Measurements from ENCODE around the gene CDK5RAP1. TPM values are rescaled to one million over a fixed set of nuclear protein-coding genes. Genes with fewer than 3 reads are reported as not detected.

CDK5RAP1 gene
- total RNA-seq, 2 experiments from 2014 or later: 32.1 to 49.4 TPM

DNA sequence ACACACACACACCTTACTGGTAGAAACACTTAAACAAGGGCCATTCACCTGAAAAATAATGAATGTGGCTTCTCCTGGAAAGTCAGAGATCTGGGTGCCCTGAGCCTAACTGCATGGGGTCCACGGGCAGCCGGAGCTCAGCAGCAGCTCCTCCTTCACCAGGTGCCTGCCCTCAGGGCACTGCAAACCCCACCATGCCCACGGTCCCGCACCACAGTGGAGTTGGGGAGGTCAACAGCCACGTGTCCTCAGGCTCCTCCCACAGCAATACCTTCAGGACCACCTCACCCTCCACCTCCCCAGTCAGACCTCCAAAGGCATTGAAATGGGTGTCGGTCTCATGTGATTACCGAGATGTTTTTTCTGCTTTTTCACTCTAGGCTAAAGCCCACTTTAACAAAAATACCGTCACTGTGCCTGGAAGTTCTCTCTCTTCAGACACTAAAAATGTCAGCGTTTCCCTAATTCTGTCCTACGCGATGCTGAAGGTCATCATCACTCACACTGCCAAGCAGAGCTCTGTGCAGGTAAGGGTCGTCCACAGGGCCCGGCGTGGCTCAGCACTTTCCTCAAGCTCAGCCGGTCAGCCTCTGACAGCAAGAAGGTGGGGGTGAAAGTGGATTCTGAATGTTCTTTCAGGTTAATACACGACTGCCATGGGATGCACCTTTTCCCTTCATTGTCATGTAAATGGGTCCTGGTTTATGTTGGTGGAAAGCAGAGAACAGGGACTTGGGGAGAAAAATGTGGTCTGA lies 48.9 kb downstream of the CDK5RAP1 start:
- CTCF ChIA-PET (ENCODE audit: unreplicated experiment): no interaction called here

DNA sequence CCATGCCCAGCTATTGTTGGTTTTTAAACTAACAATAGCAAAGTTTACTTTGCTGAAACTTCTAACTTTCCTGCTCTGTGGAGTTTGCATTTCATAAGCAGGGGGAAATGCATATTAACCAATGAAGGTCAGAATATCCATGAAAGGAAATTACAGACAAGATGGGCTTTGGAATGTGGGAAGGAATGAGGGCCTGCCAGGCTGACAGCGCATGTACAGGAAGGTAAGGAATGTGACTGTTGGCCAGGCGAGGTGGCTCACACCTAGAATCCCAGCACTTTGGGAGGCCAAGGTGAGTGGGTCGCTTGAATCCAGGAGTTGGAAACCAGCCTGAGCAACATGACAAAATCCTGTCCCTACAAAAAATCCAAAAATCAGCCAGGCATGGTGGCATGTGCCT lies 49.6 kb downstream of the CDK5RAP1 start:
- POLR2A ChIA-PET: no interaction called here
- BruUV-seq (replicated peaks): no TSS peak
- no peaks in the 10 kb centered on the region for H3K9me2 ChIP-seq (ENCODE audit: insufficient read depth, low read length)
- no peak overlapping the region for H3K4me2 ChIP-seq (ENCODE audit: low read length)
- peaks cover 4% of the 10 kb centered on the region; the same call in 1 of the 2 replicates for H3K36me3 ChIP-seq (ENCODE audit: insufficient read depth, low read length)
- intact Hi-C loops (cut with micrococcal nuclease; ENCODE audit: unreplicated experiment): no loop called here
- no peaks in the 10 kb centered on the region for H3K79me2 ChIP-seq (ENCODE audit: insufficient read depth, low read depth, low read length)
- H3K27ac ChIP-seq (ENCODE audit: low read depth, low read length, poor library complexity, severe bottlenecking): no peak overlapping the region
- H2AFZ ChIP-seq (ENCODE audit: low read length): no peak overlapping the region
- no peaks in the 10 kb centered on the region for H3K9me3 ChIP-seq (ENCODE audit: low read length)
- no peak overlapping the region for H3K4me3 ChIP-seq (ENCODE audit: low read depth, low read length, poor library complexity, severe bottlenecking)
- TF ChIP-seq, protein P1, sequence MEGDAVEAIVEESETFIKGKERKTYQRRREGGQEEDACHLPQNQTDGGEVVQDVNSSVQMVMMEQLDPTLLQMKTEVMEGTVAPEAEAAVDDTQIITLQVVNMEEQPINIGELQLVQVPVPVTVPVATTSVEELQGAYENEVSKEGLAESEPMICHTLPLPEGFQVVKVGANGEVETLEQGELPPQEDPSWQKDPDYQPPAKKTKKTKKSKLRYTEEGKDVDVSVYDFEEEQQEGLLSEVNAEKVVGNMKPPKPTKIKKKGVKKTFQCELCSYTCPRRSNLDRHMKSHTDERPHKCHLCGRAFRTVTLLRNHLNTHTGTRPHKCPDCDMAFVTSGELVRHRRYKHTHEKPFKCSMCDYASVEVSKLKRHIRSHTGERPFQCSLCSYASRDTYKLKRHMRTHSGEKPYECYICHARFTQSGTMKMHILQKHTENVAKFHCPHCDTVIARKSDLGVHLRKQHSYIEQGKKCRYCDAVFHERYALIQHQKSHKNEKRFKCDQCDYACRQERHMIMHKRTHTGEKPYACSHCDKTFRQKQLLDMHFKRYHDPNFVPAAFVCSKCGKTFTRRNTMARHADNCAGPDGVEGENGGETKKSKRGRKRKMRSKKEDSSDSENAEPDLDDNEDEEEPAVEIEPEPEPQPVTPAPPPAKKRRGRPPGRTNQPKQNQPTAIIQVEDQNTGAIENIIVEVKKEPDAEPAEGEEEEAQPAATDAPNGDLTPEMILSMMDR (conservative IDR thresholded peaks at IDR 0.05; ENCODE audit: low read length): no peak
- TF ChIP-seq EZH2phosphoT487 (IDR thresholded peaks at IDR 0.05; ENCODE audit: borderline replicate concordance, low read depth, low read length): no peak
- no peaks in the 10 kb centered on the region for H3K4me1 ChIP-seq (ENCODE audit: insufficient read depth, low read length, poor library complexity, severe bottlenecking)
- CTCF ChIA-PET (ENCODE audit: unreplicated experiment): no interaction called here
- no peaks in the 10 kb centered on the region for H4K20me1 ChIP-seq (ENCODE audit: insufficient read depth, low read length)
- DNase-seq (ENCODE audit: low spot score): no peak

More for the DNA sequence above, 48.9 kb downstream of the CDK5RAP1 start:
- Histone ChIP-seq H3K4me3 (ENCODE audit: low read depth, low read length, poor library complexity, severe bottlenecking) (no peak overlapping the region), H2AFZ (ENCODE audit: low read length) (no peak overlapping the region), H4K20me1 (ENCODE audit: insufficient read depth, low read length) (no peaks in the 10 kb centered on the region), H3K36me3 (ENCODE audit: insufficient read depth, low read length) (peaks cover 9% of the 10 kb centered on the region; the same call in 1 of the 2 replicates), H3K9me3 (ENCODE audit: low read length) (no peaks in the 10 kb centered on the region), H3K4me1 (ENCODE audit: insufficient read depth, low read length, poor library complexity, severe bottlenecking) (no peaks in the 10 kb centered on the region), H3K4me2 (ENCODE audit: low read length) (no peak overlapping the region), H3K9me2 (ENCODE audit: insufficient read depth, low read length) (no peaks in the 10 kb centered on the region), H3K27ac (ENCODE audit: low read depth, low read length, poor library complexity, severe bottlenecking) (no peak overlapping the region), H3K79me2 (ENCODE audit: insufficient read depth, low read depth, low read length) (no peaks in the 10 kb centered on the region)
- no peak for DNase-seq (ENCODE audit: low spot score)
- POLR2A ChIA-PET: no interaction called here
- intact Hi-C loops (cut with micrococcal nuclease; ENCODE audit: unreplicated experiment): no loop called here
- no peak for TF ChIP-seq EZH2phosphoT487 (IDR thresholded peaks at IDR 0.05; ENCODE audit: borderline replicate concordance, low read depth, low read length)
- TF ChIP-seq, protein P1 (conservative IDR thresholded peaks at IDR 0.05; ENCODE audit: low read length): no peak
- BruUV-seq (replicated peaks): no TSS peak

DNA sequence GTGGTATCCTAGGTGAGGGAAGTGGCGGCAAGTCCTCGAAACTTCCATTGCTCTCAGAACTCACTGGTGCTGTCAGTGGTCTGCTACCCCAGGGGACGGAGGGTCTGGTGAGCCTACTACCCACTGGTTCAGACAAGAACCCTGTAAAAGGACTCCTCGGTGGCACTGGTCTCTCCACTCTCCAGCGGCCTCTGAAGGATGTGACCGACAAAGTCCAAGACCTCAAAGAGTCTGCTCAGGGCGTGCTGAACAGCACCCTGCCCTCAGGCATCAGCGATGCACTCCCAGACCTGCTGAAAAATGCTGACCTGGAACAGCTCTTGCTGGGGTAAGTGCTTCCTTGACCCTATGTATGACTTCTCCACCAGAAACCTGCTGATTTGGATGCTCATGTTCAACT lies 51.8 kb downstream of the CDK5RAP1 start:
- intact Hi-C loops (cut with micrococcal nuclease; ENCODE audit: unreplicated experiment): no loop called here
- BruUV-seq (replicated peaks): no TSS peak

More for the DNA sequence above, 51.8 kb downstream of the CDK5RAP1 start:
- POLR2A ChIA-PET: no interaction called here
- CTCF ChIA-PET (ENCODE audit: unreplicated experiment): no interaction called here
- DNase-seq (ENCODE audit: low spot score): no peak
- TF ChIP-seq, protein P1 (conservative IDR thresholded peaks at IDR 0.05; ENCODE audit: low read length): no peak
- TF ChIP-seq EZH2phosphoT487 (IDR thresholded peaks at IDR 0.05; ENCODE audit: borderline replicate concordance, low read depth, low read length): no peak
- H3K9me2 ChIP-seq (ENCODE audit: insufficient read depth, low read length): no peaks in the 10 kb centered on the region
- H3K9me3 ChIP-seq (ENCODE audit: low read length): no peaks in the 10 kb centered on the region
- H3K4me1 ChIP-seq (ENCODE audit: insufficient read depth, low read length, poor library complexity, severe bottlenecking): peaks cover 9% of the 10 kb centered on the region
- no peak overlapping the region for H3K4me3 ChIP-seq (ENCODE audit: low read depth, low read length, poor library complexity, severe bottlenecking)
- H3K27ac ChIP-seq (ENCODE audit: low read depth, low read length, poor library complexity, severe bottlenecking): no peak overlapping the region
- H4K20me1 ChIP-seq (ENCODE audit: insufficient read depth, low read length): no peaks in the 10 kb centered on the region
- no peak overlapping the region for H3K4me2 ChIP-seq (ENCODE audit: low read length)
- H3K79me2 ChIP-seq (ENCODE audit: insufficient read depth, low read depth, low read length): no peaks in the 10 kb centered on the region
- peaks cover 4% of the 10 kb centered on the region; the same call in 1 of the 2 replicates for H3K36me3 ChIP-seq (ENCODE audit: insufficient read depth, low read length)
- no peak overlapping the region for H2AFZ ChIP-seq (ENCODE audit: low read length)
